Mesodermal cell (in vitro differentiated cells): Measurements from ENCODE around the gene RBMS1.

Experiments used
- H3K27ac ChIP-seq: 2 replicates; pipeline ENCODE4 v1.7.0; 2013; ENCODE audit warnings: mild to moderate bottlenecking, low read depth, low read length, moderate library complexity; ENCODE audit not compliant: severe bottlenecking
- H3K36me3 ChIP-seq: 2 replicates; pipeline ENCODE4 v1.7.1; 2013; ENCODE audit warnings: mild to moderate bottlenecking, low read length, moderate library complexity; ENCODE audit not compliant: control insufficient read depth, insufficient read depth
- H3K4me1 ChIP-seq: one replicate; pipeline ENCODE4 v1.7.1; 2013; ENCODE audit warnings: mild to moderate bottlenecking, low read length; ENCODE audit not compliant: insufficient read depth, control insufficient read depth, poor library complexity, severe bottlenecking
- H3K4me3 ChIP-seq: 2 replicates; pipeline ENCODE4 v1.7.0; 2013; ENCODE audit warnings: low read length, control low read depth, mild to moderate bottlenecking; ENCODE audit not compliant: insufficient read depth, poor library complexity, severe bottlenecking; ENCODE audit errors: extremely low read depth
- H3K9me3 ChIP-seq: 2 replicates; pipeline ENCODE4 v1.7.1; 2013; ENCODE audit warnings: mild to moderate bottlenecking, low read length, moderate library complexity; ENCODE audit not compliant: control insufficient read depth
- WGBS, 2 experiments: methylation state at CpG; one replicate each; pipeline ENCODE4 v1.1.5; 2013; ENCODE audit warnings: missing lambda C conversion rate in 2 of 2; ENCODE audit not compliant: insufficient coverage in 2 of 2; 5-methylcytosine and 5-hydroxymethylcytosine counted together

RBMS1 gene

DNA sequence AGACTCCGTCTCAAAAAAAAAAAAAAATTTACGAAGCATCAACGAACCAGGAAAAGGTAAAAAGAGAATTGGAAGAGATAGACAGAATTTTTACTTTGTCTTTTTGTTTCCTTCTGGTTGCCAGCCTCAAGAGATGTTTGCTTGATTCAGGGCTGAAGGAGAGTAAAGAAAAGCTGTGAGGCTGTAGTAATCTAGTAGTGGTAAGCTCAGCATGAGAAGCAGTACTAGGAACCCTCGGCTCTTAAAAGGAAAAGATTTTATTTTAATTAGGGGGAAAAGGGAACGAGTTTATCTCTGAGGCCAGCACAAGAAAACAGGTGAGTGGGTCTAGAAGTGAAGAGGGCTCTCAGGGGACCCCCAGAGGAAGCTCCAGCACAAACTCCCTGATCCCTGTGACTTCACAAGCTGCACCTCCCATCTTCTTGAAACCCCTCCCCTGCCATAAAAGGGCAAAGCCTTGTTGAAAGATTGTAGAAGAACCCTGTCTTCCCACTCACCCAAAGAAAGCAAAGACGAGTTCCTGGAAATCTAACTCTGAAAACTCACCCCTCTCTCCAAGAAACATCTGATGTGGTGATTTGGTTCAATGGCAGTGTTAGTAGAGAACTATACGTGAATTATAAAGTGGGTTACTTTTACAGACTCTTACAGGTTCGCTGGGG is 8.6 kb downstream of the RBMS1 start:
- Histone ChIP-seq H3K9me3 (no peaks in the 10 kb centered on the region), H3K4me1 (peaks cover 7% of the 10 kb centered on the region), H3K4me3 (no peak overlapping the region), H3K36me3 (no peaks in the 10 kb centered on the region), H3K27ac (no peak overlapping the region)
- WGBS, 2 experiments, result 61 to 91% methylated on average over 3 to 5 of the region's 8 CpGs

- peaks cover 16% of the 10 kb centered on the region for H3K4me1 ChIP-seq
- H3K27ac ChIP-seq, result no peak overlapping the region
- no CpG with 5 or more reads among the region's 2 CpGs for WGBS, 2 experiments
- no peak overlapping the region for H3K4me3 ChIP-seq
- no peaks in the 10 kb centered on the region for H3K9me3 ChIP-seq
- H3K36me3 ChIP-seq, result peaks cover 7% of the 10 kb centered on the region
Observed at GRCh38 chr2:160482673-160483072, 10.9 kb downstream of the RBMS1 start.

DNA sequence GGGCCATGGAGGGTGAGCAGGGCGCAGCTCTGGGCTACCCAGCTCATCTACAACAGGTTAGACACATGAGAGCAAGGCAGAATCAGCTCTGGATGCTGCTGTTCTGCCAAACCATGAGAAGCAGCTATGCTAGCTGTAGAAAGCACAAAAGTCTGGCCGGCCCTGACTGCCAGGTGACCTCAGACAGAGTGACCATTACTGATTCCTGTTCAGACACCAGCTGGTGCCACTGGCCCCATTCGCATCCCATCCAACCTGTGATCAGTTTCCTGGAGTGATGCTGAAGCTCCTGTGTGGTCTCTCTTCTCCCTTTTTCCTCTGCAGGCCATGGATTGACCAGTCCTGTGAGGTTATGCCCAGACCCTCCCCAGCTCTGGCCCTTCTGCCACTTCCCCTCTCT is 14.3 kb downstream of the RBMS1 start:
- WGBS, 2 experiments, result 86 to 94% methylated on average over 3 of the region's 3 CpGs
- Histone ChIP-seq H3K36me3 (peaks cover 7% of the 10 kb centered on the region), H3K9me3 (no peaks in the 10 kb centered on the region), H3K4me3 (no peak overlapping the region), H3K27ac (peak overlapping the region; percentile 30), H3K4me1 (peaks cover 26% of the 10 kb centered on the region)

DNA sequence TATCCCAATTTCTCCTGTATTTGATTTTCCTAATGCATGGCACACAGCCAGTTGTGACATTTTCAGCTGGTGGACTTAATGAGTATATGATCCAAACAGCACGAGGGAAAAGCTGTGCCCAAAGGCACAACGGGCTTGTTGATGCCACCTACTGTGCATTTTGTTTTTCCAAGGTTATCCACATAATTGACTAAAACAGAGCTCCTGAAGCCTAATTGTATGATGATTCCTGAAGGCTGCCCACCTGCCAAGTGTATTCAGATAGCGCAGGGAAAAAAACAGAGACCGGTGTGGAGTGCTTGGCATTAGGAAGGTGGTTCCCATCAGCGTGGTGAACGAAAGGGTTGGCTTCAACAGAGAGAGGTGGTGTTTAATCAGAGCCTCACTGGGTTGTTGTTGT is 14.9 kb downstream of the RBMS1 start:
- peak overlapping the region; percentile 30 for H3K27ac ChIP-seq

GRCh38 chr2:160477032-160477431 is 16.6 kb downstream of the RBMS1 start:
- Histone ChIP-seq H3K4me1 (peaks cover 30% of the 10 kb centered on the region), H3K4me3 (no peak overlapping the region), H3K9me3 (no peaks in the 10 kb centered on the region), H3K27ac (no peak overlapping the region), H3K36me3 (peaks cover 7% of the 10 kb centered on the region)
- WGBS, 2 experiments, result 96 to 100% methylated on average over 4 to 5 of the region's 7 CpGs

More for the DNA sequence above, 14.9 kb downstream of the RBMS1 start:
- 80 to 94% methylated on average over 5 to 6 of the region's 6 CpGs for WGBS, 2 experiments
- Histone ChIP-seq H3K4me1 (peaks cover 26% of the 10 kb centered on the region), H3K9me3 (no peaks in the 10 kb centered on the region), H3K36me3 (peaks cover 7% of the 10 kb centered on the region), H3K4me3 (no peak overlapping the region)

DNA sequence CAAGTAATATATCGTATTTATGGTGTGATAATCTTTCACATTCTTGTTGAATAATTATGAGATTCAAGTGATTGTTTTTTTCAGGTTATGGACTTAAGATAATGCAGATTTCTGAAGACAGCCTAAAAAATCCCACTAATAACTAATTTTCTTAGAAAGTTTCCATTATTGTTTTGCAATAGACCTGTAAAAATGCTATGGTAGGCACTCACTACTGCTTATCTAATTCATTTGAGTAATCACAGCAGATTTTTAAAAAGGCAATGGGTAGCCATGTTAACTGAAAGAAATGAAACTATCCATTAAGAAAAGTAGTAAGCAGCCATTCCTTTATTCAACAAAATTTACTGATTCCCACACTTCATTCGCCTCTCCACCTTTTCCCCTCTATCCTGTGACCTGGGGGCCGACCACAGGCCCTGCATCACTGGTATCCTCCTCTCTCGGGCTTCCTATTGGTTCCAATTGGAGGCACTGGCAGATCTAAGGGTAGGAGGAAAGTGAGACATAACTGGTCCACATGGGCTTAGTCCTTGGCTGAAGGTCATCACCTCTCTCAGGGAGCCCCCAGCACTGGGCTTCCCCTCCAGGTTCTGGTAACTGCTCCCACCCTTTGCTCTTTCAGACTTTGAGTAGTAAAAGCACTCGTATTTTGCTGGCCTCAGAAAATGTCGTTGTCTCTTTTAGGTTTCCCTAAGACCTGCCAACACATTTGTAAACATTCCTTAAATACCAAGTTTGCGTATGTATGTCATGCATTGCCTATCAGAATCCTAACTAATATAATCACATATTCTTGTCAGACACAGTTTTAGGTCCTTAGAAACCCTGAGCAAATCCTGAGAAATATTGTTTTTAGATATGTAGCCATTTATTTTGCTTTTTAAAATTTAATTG is 18.5 kb downstream of the RBMS1 start:
- H3K36me3 ChIP-seq, result peaks cover 7% of the 10 kb centered on the region
- 81 to 93% methylated on average over 3 of the region's 7 CpGs for WGBS, 2 experiments
- no peaks in the 10 kb centered on the region for H3K9me3 ChIP-seq
- no peak overlapping the region for H3K4me3 ChIP-seq
- peak overlapping the region; percentile 59 for H3K27ac ChIP-seq
- H3K4me1 ChIP-seq, result peaks cover 27% of the 10 kb centered on the region

DNA sequence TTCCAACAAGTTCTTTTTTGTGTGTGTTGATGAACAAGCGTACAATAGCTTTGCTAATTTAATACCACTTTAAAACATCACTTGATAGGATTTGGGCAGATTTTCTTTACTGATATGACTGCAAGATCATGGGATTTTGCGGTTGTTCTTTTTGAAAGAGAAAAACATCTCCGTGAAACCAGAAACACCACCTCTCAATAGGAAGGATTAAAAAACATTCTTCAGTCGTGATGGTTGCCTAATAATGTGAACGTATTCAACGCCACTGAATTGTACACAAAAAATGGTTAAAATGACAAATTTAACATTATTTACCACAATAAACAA is 19.3 kb downstream of the RBMS1 start:
- Histone ChIP-seq H3K4me3 (no peak overlapping the region), H3K27ac (no peak overlapping the region), H3K9me3 (no peaks in the 10 kb centered on the region), H3K4me1 (peaks cover 25% of the 10 kb centered on the region), H3K36me3 (peaks cover 7% of the 10 kb centered on the region)
- 76% methylated on average over 2 of the region's 6 CpGs; no CpG with 5 or more reads in 1 of the 2 experiments for WGBS, 2 experiments

- Histone ChIP-seq H3K36me3 (peaks cover 2% of the 10 kb centered on the region), H3K4me3 (no peak overlapping the region), H3K4me1 (peaks cover 19% of the 10 kb centered on the region), H3K9me3 (no peaks in the 10 kb centered on the region), H3K27ac (peak overlapping the region; percentile 68)
- WGBS, 2 experiments, result 63% methylated on average over 1 of the region's 2 CpGs; no CpG with 5 or more reads in 1 of the 2 experiments
Observed at GRCh38 chr2:160473468-160474318, 19.9 kb downstream of the RBMS1 start.

GRCh38 chr2:160472839-160473251 is 20.8 kb downstream of the RBMS1 start:
- WGBS, 2 experiments, result 85% methylated on average over 2 of the region's 4 CpGs; no CpG with 5 or more reads in 1 of the 2 experiments
- Histone ChIP-seq H3K4me1 (peaks cover 19% of the 10 kb centered on the region), H3K9me3 (no peaks in the 10 kb centered on the region), H3K4me3 (no peak overlapping the region), H3K36me3 (no peaks in the 10 kb centered on the region), H3K27ac (peak overlapping the region; percentile 68)

- Histone ChIP-seq H3K36me3 (no peaks in the 10 kb centered on the region), H3K9me3 (no peaks in the 10 kb centered on the region), H3K4me3 (no peak overlapping the region), H3K4me1 (peaks cover 20% of the 10 kb centered on the region), H3K27ac (no peak overlapping the region)
- 100% methylated on average over 1 of the region's 3 CpGs; no CpG with 5 or more reads in 1 of the 2 experiments for WGBS, 2 experiments
Observed at GRCh38 chr2:160471950-160472349, 21.7 kb downstream of the RBMS1 start.
